ENCODE measurements around the gene TMEM135. TPM values are rescaled to one million over a fixed set of nuclear protein-coding genes. Genes with fewer than 3 reads are reported as not detected.

Gene TMEM135
- total RNA-seq, 2 donors from 2014 or later = 23.0 to 40.3 TPM

DNA sequence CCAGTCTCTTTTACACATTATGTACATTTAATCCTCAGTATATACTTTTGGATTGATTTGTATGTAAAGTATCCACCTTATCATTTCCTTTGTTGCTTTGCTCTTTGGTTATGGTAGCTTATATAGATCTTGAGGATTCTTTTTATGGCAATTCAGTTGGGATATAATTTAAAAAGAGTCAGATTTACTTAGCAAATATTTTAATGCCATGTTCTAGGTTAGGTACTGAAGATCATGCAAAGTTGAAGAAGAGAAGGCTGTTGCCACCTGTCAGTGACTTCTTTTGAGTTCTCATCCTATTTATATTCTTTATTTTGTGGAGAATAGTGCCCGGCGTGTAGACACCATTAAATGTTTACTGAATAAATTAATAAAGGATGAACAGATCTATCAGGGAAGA, 279.7 kb downstream of the TMEM135 start:
- Mint-ChIP-seq H3K4me3 (no peak overlapping the region), H3K9me3 (no peaks in the 10 kb centered on the region), H3K4me1 (ENCODE audit: low read depth in 2 of 2) (no peaks in the 10 kb centered on the region), H3K36me3 (no peaks in the 10 kb centered on the region), H3K27ac (no peak overlapping the region), H3K27me3 (no peaks in the 10 kb centered on the region)
- DNase-seq (ENCODE audit: low spot score) (no peak), ATAC-seq (no peak)

DNA sequence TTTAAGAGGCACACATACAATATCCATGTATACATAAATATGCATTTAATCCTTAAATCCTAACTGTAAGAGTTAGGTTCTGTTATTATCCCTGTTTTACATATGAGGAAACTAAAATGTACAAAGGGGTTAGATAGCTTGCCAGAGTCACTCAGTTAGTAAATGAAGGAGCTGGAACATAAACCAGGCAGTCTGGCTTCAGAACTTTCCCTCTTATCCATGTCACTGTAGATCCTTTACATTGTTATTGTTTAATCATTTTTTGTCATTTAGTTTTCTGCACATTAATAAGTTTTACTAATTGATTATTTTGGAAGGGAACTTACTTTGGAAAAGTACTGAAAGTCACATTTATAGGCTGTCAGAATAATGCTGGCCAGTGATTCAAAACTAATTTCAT, 282.4 kb downstream of the TMEM135 start:
- ATAC-seq = no peak
- no peak overlapping the region for H3K4me3 Mint-ChIP-seq

DNA sequence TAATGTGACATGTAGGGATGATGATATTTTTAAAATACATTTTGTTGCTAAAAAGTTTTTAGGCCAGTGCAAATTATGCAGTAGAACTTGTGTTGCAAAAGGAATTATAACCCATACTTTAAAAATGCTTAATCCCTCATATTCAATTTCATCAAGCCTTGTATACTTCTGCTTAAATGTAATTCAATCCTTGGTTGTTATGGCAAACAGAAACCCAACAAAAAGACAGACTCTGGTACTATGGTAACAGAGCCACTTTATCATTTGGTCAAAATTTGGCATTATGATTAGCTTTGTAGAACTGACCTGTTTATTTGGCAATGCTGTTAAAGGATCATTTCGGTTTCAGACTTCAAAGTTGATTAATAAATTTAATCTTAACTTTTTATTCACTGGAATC, 284.8 kb downstream of the TMEM135 start:
- Mint-ChIP-seq H3K36me3 (no peaks in the 10 kb centered on the region), H3K4me1 (ENCODE audit: low read depth in 2 of 2) (no peaks in the 10 kb centered on the region), H3K4me3 (no peak overlapping the region), H3K27ac (no peak overlapping the region), H3K27me3 (no peaks in the 10 kb centered on the region), H3K9me3 (no peaks in the 10 kb centered on the region)
- no peak for DNase-seq (ENCODE audit: low spot score)
- ATAC-seq = no peak

More for the DNA sequence above, 282.4 kb downstream of the TMEM135 start:
- Mint-ChIP-seq H3K9me3 (no peaks in the 10 kb centered on the region), H3K36me3 (no peaks in the 10 kb centered on the region), H3K27me3 (no peaks in the 10 kb centered on the region), H3K4me1 (ENCODE audit: low read depth in 2 of 2) (no peaks in the 10 kb centered on the region), H3K27ac (no peak overlapping the region)
- no peak for DNase-seq (ENCODE audit: low spot score)

DNA sequence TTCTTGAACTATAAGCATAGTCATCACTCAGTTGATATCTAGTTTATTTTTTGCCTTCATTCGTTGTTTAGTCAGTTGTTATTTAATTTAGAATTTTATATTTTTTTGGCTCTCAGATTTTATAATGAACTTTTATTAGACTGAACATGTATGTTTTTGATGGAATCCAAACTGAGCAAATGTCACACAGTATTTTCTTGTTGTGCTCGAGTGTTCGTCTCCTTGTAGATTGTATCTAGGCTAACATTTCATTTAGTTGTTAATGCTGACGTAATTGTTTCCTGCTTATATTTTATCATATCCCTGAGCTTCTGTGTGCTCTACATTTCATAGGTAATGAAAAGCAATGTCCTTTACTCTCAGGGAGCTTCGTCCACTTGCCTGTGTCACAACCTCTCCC, 286.2 kb downstream of the TMEM135 start:
- DNase-seq (ENCODE audit: low spot score) (no peak), ATAC-seq (no peak)
- H3K36me3 Mint-ChIP-seq = no peaks in the 10 kb centered on the region
- no peak overlapping the region for H3K27ac Mint-ChIP-seq
- no peaks in the 10 kb centered on the region for H3K4me1 Mint-ChIP-seq (ENCODE audit: low read depth in 2 of 2)
- H3K4me3 Mint-ChIP-seq = no peak overlapping the region
- no peaks in the 10 kb centered on the region for H3K27me3 Mint-ChIP-seq
- H3K9me3 Mint-ChIP-seq = no peaks in the 10 kb centered on the region

DNA sequence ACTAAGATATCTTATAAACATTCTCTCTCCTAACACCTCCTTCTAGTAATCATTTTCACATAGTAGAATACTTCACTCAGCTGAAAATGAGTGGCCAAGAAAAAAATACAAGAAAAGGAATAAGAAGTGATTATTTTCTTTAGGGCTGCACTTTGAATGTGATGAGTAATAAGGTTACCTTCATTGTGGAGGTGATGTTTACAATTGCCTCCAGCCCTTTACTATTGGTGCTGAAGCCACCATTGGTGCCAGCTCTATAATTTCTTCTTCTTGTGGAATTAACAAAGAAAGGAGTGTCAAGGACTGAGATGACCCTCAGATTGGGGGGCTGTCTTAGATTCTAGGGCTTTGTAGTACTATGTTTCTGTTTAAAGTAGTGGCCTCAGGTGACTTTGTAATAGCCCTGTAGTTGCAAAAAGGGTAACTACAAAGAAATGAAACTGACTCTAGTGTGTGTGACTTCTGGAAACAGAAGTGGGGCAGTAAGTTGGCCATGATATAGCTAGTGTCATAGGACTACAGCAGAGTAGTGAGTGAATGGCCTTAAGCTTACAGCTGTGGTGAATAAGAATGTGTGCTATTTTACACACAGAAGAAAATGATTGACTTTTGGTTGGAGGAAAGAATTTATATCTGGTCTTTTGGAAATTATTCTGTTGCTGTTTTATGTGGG, 287.2 kb downstream of the TMEM135 start:
- Mint-ChIP-seq H3K36me3 (no peaks in the 10 kb centered on the region), H3K9me3 (no peaks in the 10 kb centered on the region), H3K4me3 (no peak overlapping the region), H3K27me3 (no peaks in the 10 kb centered on the region), H3K4me1 (ENCODE audit: low read depth in 2 of 2) (no peaks in the 10 kb centered on the region), H3K27ac (no peak overlapping the region)
- DNase-seq (ENCODE audit: low spot score) = no peak
- no peak for ATAC-seq

DNA sequence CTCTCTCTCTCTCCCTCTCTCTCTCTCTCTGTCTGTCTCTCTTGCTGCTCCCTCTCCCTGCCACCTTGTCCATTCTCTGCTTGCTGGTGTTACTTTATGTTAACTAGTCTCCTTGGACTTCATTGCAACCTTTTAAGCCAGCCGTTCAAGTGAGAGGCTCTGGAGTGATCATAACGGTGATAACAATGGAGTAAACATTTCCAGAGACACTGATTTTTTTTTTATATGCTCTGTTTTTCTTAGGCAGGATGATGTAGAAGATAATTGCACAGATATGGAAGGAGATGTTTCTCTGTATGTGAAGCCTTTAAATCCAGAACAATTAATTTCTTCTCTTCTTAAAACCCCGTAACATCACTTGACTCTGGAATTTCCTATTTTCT, 287.7 kb downstream of the TMEM135 start:
- Mint-ChIP-seq H3K36me3 (no peaks in the 10 kb centered on the region), H3K4me3 (no peak overlapping the region), H3K27me3 (no peaks in the 10 kb centered on the region), H3K27ac (no peak overlapping the region), H3K4me1 (ENCODE audit: low read depth in 2 of 2) (no peaks in the 10 kb centered on the region), H3K9me3 (no peaks in the 10 kb centered on the region)
- ATAC-seq = no peak
- no peak for DNase-seq (ENCODE audit: low spot score)

DNA sequence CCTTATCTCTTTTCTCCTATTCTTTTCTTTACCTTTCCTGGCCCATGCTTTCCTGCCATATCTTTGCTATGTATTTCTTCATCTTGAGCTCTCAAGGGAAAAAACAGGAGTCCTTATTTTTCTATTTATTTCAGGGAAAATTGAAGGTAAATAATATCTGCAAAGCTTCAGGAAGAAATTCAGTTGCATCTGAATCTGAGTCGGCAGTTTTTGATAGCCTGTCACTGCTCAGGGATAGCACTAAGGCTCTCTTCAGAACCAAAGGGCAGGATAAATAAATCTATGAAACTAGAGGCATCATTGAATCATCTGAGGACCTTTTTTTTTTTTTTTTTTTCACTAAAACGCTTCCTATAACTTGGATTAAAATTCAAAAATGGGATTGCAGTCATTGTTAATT, 288.9 kb downstream of the TMEM135 start:
- Mint-ChIP-seq H3K27ac (no peak overlapping the region), H3K4me1 (ENCODE audit: low read depth in 2 of 2) (no peaks in the 10 kb centered on the region), H3K36me3 (no peaks in the 10 kb centered on the region), H3K9me3 (no peaks in the 10 kb centered on the region), H3K4me3 (no peak overlapping the region), H3K27me3 (no peaks in the 10 kb centered on the region)
- no peak for ATAC-seq
- DNase-seq (ENCODE audit: low spot score) = no peak

DNA sequence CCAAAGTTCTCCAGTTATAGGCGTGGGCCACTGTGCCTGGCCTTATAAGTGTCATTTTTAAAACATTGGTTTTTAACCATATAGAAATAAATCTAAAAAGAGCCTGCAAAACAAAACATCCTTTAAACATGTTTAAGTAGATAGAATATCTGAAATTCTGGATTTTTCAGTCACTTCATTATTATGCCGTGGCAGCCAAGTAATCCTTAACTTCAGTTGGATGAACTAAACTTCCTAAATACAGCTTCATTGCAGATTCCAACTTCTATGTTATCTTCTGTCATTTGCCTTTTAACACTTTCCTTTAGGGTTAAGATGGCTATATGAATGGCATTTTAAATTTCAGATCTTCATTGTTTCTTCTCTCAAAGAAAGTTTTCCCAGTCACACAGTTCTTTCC, 291.4 kb downstream of the TMEM135 start:
- H3K9me3 Mint-ChIP-seq = no peaks in the 10 kb centered on the region
- no peaks in the 10 kb centered on the region for H3K36me3 Mint-ChIP-seq
- H3K4me3 Mint-ChIP-seq = no peak overlapping the region
- H3K27me3 Mint-ChIP-seq = no peaks in the 10 kb centered on the region
- ATAC-seq = no peak
- H3K27ac Mint-ChIP-seq = no peak overlapping the region
- no peak for DNase-seq (ENCODE audit: low spot score)
- no peaks in the 10 kb centered on the region for H3K4me1 Mint-ChIP-seq (ENCODE audit: low read depth in 2 of 2)

DNA sequence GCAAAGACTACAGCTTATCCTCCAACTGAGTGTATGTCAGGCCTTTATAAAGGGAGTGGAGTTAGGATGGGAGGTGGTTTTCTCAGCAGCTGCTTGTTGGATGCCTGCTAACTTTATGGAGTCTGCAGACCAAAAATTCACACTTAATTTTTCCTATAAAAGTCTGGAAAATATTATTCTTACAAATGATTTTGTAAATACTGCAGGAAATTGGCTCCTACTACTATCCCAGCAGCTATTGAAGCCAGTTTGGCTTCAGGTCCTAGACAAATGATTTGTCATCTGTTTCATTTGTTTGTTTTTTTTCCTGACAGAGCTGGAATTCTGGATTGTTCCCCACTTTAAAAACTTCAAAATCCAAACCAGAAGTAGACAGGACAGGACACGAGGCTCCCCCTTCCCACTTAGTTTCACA, 292.5 kb downstream of the TMEM135 start:
- no peak overlapping the region for H3K27ac Mint-ChIP-seq
- no peak overlapping the region for H3K4me3 Mint-ChIP-seq
- H3K36me3 Mint-ChIP-seq = no peaks in the 10 kb centered on the region
- H3K27me3 Mint-ChIP-seq = no peaks in the 10 kb centered on the region
- H3K9me3 Mint-ChIP-seq = no peaks in the 10 kb centered on the region
- ATAC-seq = no peak
- H3K4me1 Mint-ChIP-seq (ENCODE audit: low read depth in 2 of 2) = no peaks in the 10 kb centered on the region
- DNase-seq (ENCODE audit: low spot score) = no peak

DNA sequence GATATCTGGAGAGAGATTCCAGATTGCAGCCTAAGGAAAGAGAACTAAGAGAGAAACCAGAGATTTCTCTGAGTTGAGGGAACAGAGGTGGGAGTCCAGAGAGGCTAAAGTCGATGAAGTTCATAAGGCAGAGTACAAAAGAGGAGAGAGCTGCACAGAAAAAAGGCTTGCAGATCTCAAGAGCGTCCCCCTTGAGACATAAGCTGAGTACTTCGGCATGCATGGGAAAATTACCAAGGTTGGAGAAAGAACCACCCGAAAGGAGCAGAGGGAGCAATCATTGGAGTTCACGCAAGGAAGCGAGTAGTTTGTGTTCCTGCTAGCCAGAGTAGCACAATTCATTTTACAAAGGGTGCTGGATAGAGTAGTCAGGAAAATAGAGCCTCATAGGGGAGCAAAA, 293.5 kb downstream of the TMEM135 start:
- H3K27ac Mint-ChIP-seq = no peak overlapping the region
- no peak overlapping the region for H3K4me3 Mint-ChIP-seq
- no peaks in the 10 kb centered on the region for H3K36me3 Mint-ChIP-seq

DNA sequence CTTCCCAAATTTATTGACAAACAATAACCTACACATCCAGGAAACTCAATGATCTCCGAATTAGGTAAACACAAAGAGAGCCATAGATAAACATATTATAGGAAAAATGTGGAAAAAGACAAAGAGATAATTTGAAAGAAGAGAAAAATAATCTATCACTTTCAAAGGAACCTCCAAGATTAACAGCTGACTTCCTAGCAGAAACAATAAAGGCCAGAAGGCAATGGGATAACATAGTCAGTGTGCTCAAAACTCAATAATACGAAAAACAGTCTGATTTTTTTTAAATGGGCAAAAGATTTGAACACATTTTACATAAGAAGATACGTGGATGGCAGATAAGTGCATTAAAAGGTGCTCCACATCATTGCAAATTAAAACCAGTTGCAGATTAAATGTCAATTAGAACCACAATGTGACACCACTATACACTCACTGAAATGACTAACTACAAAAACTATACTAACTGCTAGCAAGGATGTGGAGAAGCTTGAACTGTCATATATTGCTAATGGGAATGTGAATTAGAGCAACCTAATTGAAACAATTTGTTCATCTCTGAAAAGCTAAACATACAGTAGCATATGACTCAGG, 300.4 kb downstream of the TMEM135 start:
- H3K9me3 Mint-ChIP-seq = peaks cover 11% of the 10 kb centered on the region

More for the DNA sequence above, 293.5 kb downstream of the TMEM135 start:
- DNase-seq (ENCODE audit: low spot score) (no peak), ATAC-seq (no peak)
- no peaks in the 10 kb centered on the region for H3K27me3 Mint-ChIP-seq
- no peaks in the 10 kb centered on the region for H3K4me1 Mint-ChIP-seq (ENCODE audit: low read depth in 2 of 2)
- no peaks in the 10 kb centered on the region for H3K9me3 Mint-ChIP-seq

DNA sequence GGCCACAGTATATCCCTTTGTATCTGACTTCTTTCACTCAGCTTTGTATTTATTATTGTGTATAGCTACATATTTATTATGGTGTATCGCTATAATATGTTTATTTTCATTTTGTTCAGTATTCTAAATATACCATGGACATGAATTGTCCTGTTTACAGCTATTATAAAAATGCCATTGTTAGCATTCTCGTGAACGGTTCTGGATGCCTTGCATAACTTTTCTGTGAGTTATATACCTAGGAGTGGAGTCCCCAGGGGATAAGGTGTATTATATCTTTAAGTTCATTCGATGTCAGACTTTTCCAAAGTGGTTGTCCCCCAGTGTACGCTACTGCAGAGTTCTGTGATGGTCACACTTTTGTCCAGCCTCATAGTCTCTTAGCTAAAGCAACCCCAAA, 301.7 kb downstream of the TMEM135 start:
- Mint-ChIP-seq H3K27me3 (no peaks in the 10 kb centered on the region), H3K36me3 (peaks cover 15% of the 10 kb centered on the region), H3K4me3 (no peak overlapping the region), H3K27ac (no peak overlapping the region), H3K9me3 (peaks cover 11% of the 10 kb centered on the region), H3K4me1 (ENCODE audit: low read depth in 2 of 2) (no peaks in the 10 kb centered on the region)
- ATAC-seq (no peak), DNase-seq (ENCODE audit: low spot score) (no peak)

More for the DNA sequence above, 300.4 kb downstream of the TMEM135 start:
- Mint-ChIP-seq H3K27me3 (no peaks in the 10 kb centered on the region), H3K4me3 (no peak overlapping the region), H3K4me1 (ENCODE audit: low read depth in 2 of 2) (no peaks in the 10 kb centered on the region), H3K36me3 (peaks cover 15% of the 10 kb centered on the region), H3K27ac (no peak overlapping the region)
- DNase-seq (ENCODE audit: low spot score) = no peak
- ATAC-seq = no peak

DNA sequence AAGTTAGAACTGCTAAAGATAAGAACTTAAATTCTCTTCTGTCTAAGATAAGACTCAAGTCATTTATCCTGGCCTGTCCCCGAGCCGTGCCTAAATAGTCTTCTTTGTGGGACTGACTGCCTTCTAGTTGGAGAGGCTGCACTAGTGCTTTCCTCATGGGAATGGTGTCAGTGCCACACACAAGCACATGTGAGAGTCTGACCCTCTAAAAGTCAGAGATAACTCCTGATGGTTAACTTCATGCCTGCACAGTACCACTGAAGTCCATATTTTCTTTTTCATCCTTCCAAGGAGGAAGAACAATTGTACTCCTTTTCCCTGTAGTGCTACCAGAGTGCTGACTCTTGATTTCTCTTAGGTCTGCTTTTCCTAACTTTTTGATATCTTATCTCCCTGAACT, 309.7 kb downstream of the TMEM135 start:
- no peaks in the 10 kb centered on the region for H3K36me3 Mint-ChIP-seq
- peaks cover 1 to 2% of the 10 kb centered on the region in 2 donors for H3K4me1 Mint-ChIP-seq (ENCODE audit: low read depth in 2 of 2)
- no peak for ATAC-seq
- peaks cover 6 to 11% of the 10 kb centered on the region in 2 donors for H3K27me3 Mint-ChIP-seq
- DNase-seq (ENCODE audit: low spot score) = no peak
- no peak overlapping the region for H3K4me3 Mint-ChIP-seq
- H3K27ac Mint-ChIP-seq = no peak overlapping the region
- H3K9me3 Mint-ChIP-seq = no peaks in the 10 kb centered on the region

DNA sequence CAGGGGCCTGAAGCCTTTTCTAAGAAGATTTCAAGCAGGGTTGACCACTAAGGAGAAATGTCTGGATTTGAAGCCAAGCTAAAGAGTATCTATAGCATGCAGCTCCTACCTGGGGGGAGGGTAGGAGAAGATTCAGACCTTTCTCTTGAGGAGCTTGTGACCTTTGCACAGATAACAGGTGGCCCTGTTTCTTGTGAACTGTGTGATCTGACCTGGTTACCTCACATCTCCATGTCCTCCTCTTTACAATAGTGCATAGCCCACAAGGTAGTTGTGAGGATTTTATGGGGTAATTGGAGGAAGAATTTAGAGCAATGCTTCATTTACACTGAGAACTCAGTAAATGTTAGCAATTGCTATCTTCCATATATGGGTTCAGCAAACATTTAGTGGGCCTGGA, 310.1 kb downstream of the TMEM135 start:
- no peak for ATAC-seq

DNA sequence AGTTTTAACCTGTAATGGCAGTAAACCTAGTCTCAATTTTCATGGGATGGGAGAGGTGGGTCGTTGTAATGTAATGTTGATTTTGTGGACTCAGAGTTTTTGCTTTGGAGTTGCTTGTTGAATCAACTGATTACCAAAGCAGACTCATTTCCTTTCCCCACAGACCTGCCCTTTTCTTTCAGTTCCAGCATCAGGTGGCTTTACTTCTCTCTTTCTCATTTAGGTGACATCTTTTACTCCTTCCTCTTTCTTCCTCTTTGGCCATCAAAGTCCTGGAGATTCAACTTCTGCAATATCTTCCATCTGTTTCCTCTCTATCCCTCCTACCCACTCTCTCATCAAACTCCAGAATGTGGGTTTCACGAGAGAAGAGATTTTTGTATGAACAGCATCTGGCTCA, 313.9 kb downstream of the TMEM135 start:
- H3K9me3 Mint-ChIP-seq = no peaks in the 10 kb centered on the region
- DNase-seq (ENCODE audit: low spot score) = no peak
- peaks cover 8 to 14% of the 10 kb centered on the region in 2 donors for H3K27me3 Mint-ChIP-seq
- H3K36me3 Mint-ChIP-seq = no peaks in the 10 kb centered on the region
- H3K4me3 Mint-ChIP-seq = no peak overlapping the region
- no peak for ATAC-seq
- H3K4me1 Mint-ChIP-seq (ENCODE audit: low read depth in 2 of 2) = peaks cover 5 to 12% of the 10 kb centered on the region in 2 donors
- H3K27ac Mint-ChIP-seq = no peak overlapping the region

More for the DNA sequence above, 310.1 kb downstream of the TMEM135 start:
- Mint-ChIP-seq H3K27me3 (peaks cover 8 to 14% of the 10 kb centered on the region in 2 donors), H3K9me3 (no peaks in the 10 kb centered on the region), H3K4me3 (no peak overlapping the region), H3K27ac (no peak overlapping the region), H3K4me1 (ENCODE audit: low read depth in 2 of 2) (peaks cover 5% of the 10 kb centered on the region in 2 donors), H3K36me3 (no peaks in the 10 kb centered on the region)
- no peak for DNase-seq (ENCODE audit: low spot score)

All from natural killer cell treated with Interleukin-12 subunit alpha and Interleukin-12 subunit beta and Interleukin-15 and Interleukin-18, amount 100 ng/mL, for 72 hours (primary cell).